Trophoblast cell (in vitro differentiated cells and primary cell): Measurements from ENCODE around the gene ZNRF2.

Experiments
- DNase-seq, 2 donors: peaks; one replicate each; pipeline ENCODE4 v3.0.0-alpha.2; 2016
- H2AFZ ChIP-seq: 2 replicates; pipeline ENCODE4 v1.6.1; 2013; ENCODE audit warnings: low read length, moderate library complexity, mild to moderate bottlenecking; ENCODE audit not compliant: insufficient read depth, poor library complexity
- H2AK5ac ChIP-seq: 2 replicates; pipeline ENCODE4 v1.6.1; 2013; ENCODE audit warnings: mild to moderate bottlenecking, low read length
- H2BK120ac ChIP-seq: 2 replicates; pipeline ENCODE4 v1.6.1; 2013; ENCODE audit warnings: low read length, mild to moderate bottlenecking, moderate library complexity; ENCODE audit not compliant: insufficient read depth, poor library complexity
- H2BK12ac ChIP-seq: 2 replicates; pipeline ENCODE4 v1.6.1; 2013; ENCODE audit warnings: mild to moderate bottlenecking, low read length, moderate library complexity
- H2BK5ac ChIP-seq: 2 replicates; pipeline ENCODE4 v1.6.1; 2013; ENCODE audit warnings: low read length, low read depth, moderate library complexity, mild to moderate bottlenecking; ENCODE audit not compliant: poor library complexity
- H3K14ac ChIP-seq: 2 replicates; pipeline ENCODE4 v1.6.1; 2013; ENCODE audit warnings: mild to moderate bottlenecking, low read length
- H3K18ac ChIP-seq: 2 replicates; pipeline ENCODE4 v1.6.1; 2013; ENCODE audit warnings: mild to moderate bottlenecking, low read length
- H3K23ac ChIP-seq: 2 replicates; pipeline ENCODE4 v1.6.1; 2013; ENCODE audit warnings: low read length
- H3K27ac ChIP-seq: 2 replicates; pipeline ENCODE4 v1.5.1; 2013; ENCODE audit warnings: low read depth, mild to moderate bottlenecking, inconsistent platforms, low read length, moderate library complexity
- H3K27me3 ChIP-seq: 2 replicates; pipeline ENCODE4 v1.6.1; 2013; ENCODE audit warnings: inconsistent platforms, mild to moderate bottlenecking, low read length, moderate library complexity; ENCODE audit not compliant: insufficient read depth
- H3K36me3 ChIP-seq, 2 experiments: 1 replicate in 1 of 2; 2 replicates in 1 of 2; pipeline ENCODE4 v1.6.1; 2013; ENCODE audit warnings: low read length in 2 of 2, mild to moderate bottlenecking in 2 of 2, moderate library complexity in 1 of 2; ENCODE audit not compliant: insufficient read depth in 2 of 2, control insufficient read depth in 1 of 2
- H3K4ac ChIP-seq: 2 replicates; pipeline ENCODE4 v1.6.1; 2013; ENCODE audit warnings: low read depth, mild to moderate bottlenecking, low read length, moderate library complexity
- H3K4me1 ChIP-seq, 2 experiments: 1 replicate in 1 of 2; 2 replicates in 1 of 2; pipeline ENCODE4 v1.6.1; 2013; ENCODE audit warnings: low read length in 2 of 2, mild to moderate bottlenecking in 2 of 2, moderate library complexity in 1 of 2; ENCODE audit not compliant: insufficient read depth in 2 of 2, control insufficient read depth in 1 of 2
- H3K4me2 ChIP-seq: 2 replicates; pipeline ENCODE4 v1.6.1; 2013; ENCODE audit warnings: inconsistent platforms, mild to moderate bottlenecking, low read length, moderate library complexity
- H3K4me3 ChIP-seq: 2 replicates; pipeline ENCODE4 v1.5.1; 2013; ENCODE audit warnings: mild to moderate bottlenecking, low read depth, low read length, inconsistent platforms
- H3K79me1 ChIP-seq: one replicate; pipeline ENCODE4 v1.6.1; 2013; ENCODE audit warnings: low read length
- H3K79me2 ChIP-seq: 2 replicates; pipeline ENCODE4 v1.6.1; 2013; ENCODE audit warnings: low read length, mild to moderate bottlenecking; ENCODE audit not compliant: control insufficient read depth, insufficient read depth, poor library complexity
- H3K9ac ChIP-seq: 2 replicates; pipeline ENCODE4 v1.6.1; 2013; ENCODE audit warnings: mild to moderate bottlenecking, low read length
- H3K9me3 ChIP-seq: 2 replicates; pipeline ENCODE4 v1.6.1; 2013; ENCODE audit warnings: low read depth, mild to moderate bottlenecking, control low read depth, inconsistent platforms, low read length; ENCODE audit not compliant: insufficient read depth
- H4K12ac ChIP-seq: 2 replicates; pipeline ENCODE4 v1.6.1; 2013; ENCODE audit warnings: low read depth, mild to moderate bottlenecking, low read length, moderate library complexity
- H4K8ac ChIP-seq: 2 replicates; pipeline ENCODE4 v1.6.1; 2013; ENCODE audit warnings: low read depth, mild to moderate bottlenecking, low read length, moderate library complexity
- H4K91ac ChIP-seq: one replicate; pipeline ENCODE4 v1.6.1; 2013; ENCODE audit warnings: low read depth, mild to moderate bottlenecking, low read length, moderate library complexity
- WGBS: extraction: QIAGEN DNeasy Blood & Tissue Kit; methylation state at CpG from one replicate; pipeline ENCODE4 v1.1.7; 2013; ENCODE audit warnings: missing lambda C conversion rate; ENCODE audit not compliant: insufficient read length, insufficient coverage; ENCODE audit errors: extremely low coverage; 5-methylcytosine and 5-hydroxymethylcytosine counted together

The ZNRF2 gene

DNA sequence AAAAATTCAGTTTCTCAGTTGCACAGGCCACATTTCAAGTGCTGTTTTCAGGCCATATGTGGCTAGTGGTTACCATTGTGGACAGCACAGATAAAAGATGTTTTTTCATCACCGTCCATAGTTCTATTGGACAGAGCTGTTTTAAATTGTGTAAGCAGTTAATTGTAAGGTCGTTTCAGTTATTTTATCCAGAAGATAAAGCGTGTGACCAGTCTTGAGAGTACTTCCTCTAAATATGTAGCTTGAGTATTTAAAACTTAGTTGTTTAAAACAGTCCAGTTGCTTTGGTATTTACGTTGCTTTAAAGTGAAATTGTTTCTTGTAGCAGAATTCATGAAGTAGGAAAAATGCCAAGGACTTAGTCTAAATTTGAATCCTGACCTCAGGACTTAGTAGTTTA, 66.9 kb downstream of the ZNRF2 start:
- no peak overlapping the region for H3K9ac ChIP-seq
- WGBS = no CpG with 5 or more reads among the region's 4 CpGs
- H4K12ac ChIP-seq = no peak overlapping the region

DNA sequence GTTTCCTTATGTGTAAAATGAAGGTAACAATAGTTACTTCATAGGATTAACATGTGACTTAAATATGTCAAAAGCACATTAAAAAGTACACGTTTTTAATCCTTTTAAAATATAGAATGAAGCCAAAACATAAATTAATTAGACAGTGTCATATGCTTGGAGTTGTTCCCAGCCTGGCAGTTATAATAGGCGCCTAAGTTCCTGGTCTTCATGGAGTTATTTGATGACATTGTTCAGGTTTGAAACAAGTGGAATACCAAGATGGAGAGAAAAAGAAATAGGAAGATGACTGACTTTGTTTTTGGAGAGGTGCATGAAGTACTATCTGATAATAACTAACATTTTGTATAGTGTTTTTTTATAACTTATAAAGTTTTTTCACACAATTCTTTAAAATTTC, 67.3 kb downstream of the ZNRF2 start:
- WGBS = no CpG with 5 or more reads among the region's 2 CpGs
- no peak for DNase-seq

More for the DNA sequence above, 66.9 kb downstream of the ZNRF2 start:
- no peak overlapping the region for H3K14ac ChIP-seq
- H3K9me3 ChIP-seq = no peaks in the 10 kb centered on the region
- H3K4ac ChIP-seq = no peak overlapping the region
- no peak overlapping the region for H3K4me3 ChIP-seq
- H3K27ac ChIP-seq = no peak overlapping the region
- H3K23ac ChIP-seq = no peak overlapping the region
- no peak overlapping the region for H2AFZ ChIP-seq
- H3K79me2 ChIP-seq = no peaks in the 10 kb centered on the region
- H4K91ac ChIP-seq = no peak overlapping the region
- H4K8ac ChIP-seq = no peak overlapping the region
- H2BK120ac ChIP-seq = no peak overlapping the region
- H3K18ac ChIP-seq = no peak overlapping the region
- no peak for DNase-seq
- no peaks in the 10 kb centered on the region for H3K27me3 ChIP-seq
- no peak overlapping the region for H2BK12ac ChIP-seq
- H2AK5ac ChIP-seq = no peak overlapping the region
- peaks cover 3% of the 10 kb centered on the region for H3K79me1 ChIP-seq
- H3K4me2 ChIP-seq = no peak overlapping the region
- H2BK5ac ChIP-seq = no peak overlapping the region
- peaks cover 0 to 2% of the 10 kb centered on the region in 2 experiments for H3K4me1 ChIP-seq
- no peaks in the 10 kb centered on the region for H3K36me3 ChIP-seq

DNA sequence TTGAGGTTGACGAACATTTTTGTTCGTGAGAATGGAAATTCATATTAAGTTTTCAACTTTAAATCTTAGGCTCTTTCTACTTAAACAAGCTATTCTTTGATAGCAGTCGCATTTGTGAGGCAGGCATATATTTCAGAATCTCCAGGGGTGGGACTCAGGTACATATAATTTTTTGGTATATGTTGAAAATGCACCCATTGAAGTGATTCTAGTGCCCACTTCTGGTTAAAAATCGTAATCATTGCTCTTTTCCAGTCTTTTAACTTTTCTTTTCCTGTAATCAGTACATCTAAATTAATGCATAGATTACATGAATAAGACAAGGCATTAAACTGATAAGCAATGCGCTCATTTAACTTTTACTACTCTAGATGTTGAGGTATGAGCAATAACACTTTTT, 67.8 kb downstream of the ZNRF2 start:
- Histone ChIP-seq H3K79me2 (no peaks in the 10 kb centered on the region), H3K23ac (no peak overlapping the region), H3K14ac (no peak overlapping the region), H2BK120ac (no peak overlapping the region), H3K4me1 (peaks cover 0 to 2% of the 10 kb centered on the region in 2 experiments), H3K36me3 (no peaks in the 10 kb centered on the region), H2BK5ac (no peak overlapping the region), H3K9ac (no peak overlapping the region), H3K27me3 (no peaks in the 10 kb centered on the region), H2AK5ac (no peak overlapping the region), H4K91ac (no peak overlapping the region), H3K79me1 (peaks cover 3% of the 10 kb centered on the region), H3K4ac (no peak overlapping the region), H4K12ac (no peak overlapping the region), H3K27ac (no peak overlapping the region), H3K4me2 (no peak overlapping the region), H4K8ac (no peak overlapping the region), H2BK12ac (no peak overlapping the region), H2AFZ (no peak overlapping the region), H3K18ac (no peak overlapping the region), H3K9me3 (no peaks in the 10 kb centered on the region), H3K4me3 (no peak overlapping the region)
- no peak for DNase-seq
- no CpG with 5 or more reads among the region's 5 CpGs for WGBS

More for the DNA sequence above, 67.3 kb downstream of the ZNRF2 start:
- no peaks in the 10 kb centered on the region for H3K36me3 ChIP-seq
- H2BK5ac ChIP-seq = no peak overlapping the region
- no peak overlapping the region for H3K14ac ChIP-seq
- H4K8ac ChIP-seq = no peak overlapping the region
- H2AK5ac ChIP-seq = no peak overlapping the region
- no peak overlapping the region for H3K4me2 ChIP-seq
- no peak overlapping the region for H3K4ac ChIP-seq
- H3K23ac ChIP-seq = no peak overlapping the region
- H3K4me3 ChIP-seq = no peak overlapping the region
- H3K4me1 ChIP-seq = peaks cover 0 to 2% of the 10 kb centered on the region in 2 experiments
- H3K27me3 ChIP-seq = no peaks in the 10 kb centered on the region
- no peak overlapping the region for H4K91ac ChIP-seq
- no peak overlapping the region for H3K9ac ChIP-seq
- H3K79me1 ChIP-seq = peaks cover 3% of the 10 kb centered on the region
- no peaks in the 10 kb centered on the region for H3K9me3 ChIP-seq
- no peak overlapping the region for H3K27ac ChIP-seq
- H3K79me2 ChIP-seq = no peaks in the 10 kb centered on the region
- H4K12ac ChIP-seq = no peak overlapping the region
- H2BK12ac ChIP-seq = no peak overlapping the region
- H2BK120ac ChIP-seq = no peak overlapping the region
- no peak overlapping the region for H2AFZ ChIP-seq
- no peak overlapping the region for H3K18ac ChIP-seq

DNA sequence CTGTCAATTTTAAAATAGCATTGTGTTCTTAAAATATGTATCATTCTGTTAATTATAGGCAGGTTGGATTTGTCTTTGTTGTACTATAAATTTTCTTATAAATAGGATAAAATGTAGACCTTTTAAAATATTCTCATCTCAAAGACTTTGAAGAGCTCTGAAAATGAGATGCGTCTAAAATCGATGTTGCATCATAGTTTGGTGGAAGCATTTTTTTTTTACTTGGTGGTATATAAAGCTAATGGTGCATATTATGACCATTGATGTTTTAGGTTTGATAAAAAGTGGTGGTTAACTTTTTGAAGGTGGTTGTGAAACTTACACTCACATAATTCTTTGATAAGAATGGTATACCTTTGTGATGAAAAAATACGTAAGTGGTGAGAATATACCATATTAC, 69.1 kb downstream of the ZNRF2 start:
- H4K91ac ChIP-seq = no peak overlapping the region
- H2BK12ac ChIP-seq = no peak overlapping the region
- H3K79me2 ChIP-seq = no peaks in the 10 kb centered on the region
- no peaks in the 10 kb centered on the region for H3K36me3 ChIP-seq
- no peak overlapping the region for H2AK5ac ChIP-seq
- no CpG with 5 or more reads among the region's 3 CpGs for WGBS
- no peak overlapping the region for H3K9ac ChIP-seq
- no peak overlapping the region for H3K27ac ChIP-seq
- H2BK5ac ChIP-seq = no peak overlapping the region
- no peak overlapping the region for H3K4me2 ChIP-seq
- H4K8ac ChIP-seq = no peak overlapping the region
- H3K4me1 ChIP-seq = no peaks in the 10 kb centered on the region
- DNase-seq = no peak
- H2BK120ac ChIP-seq = no peak overlapping the region
- no peak overlapping the region for H3K23ac ChIP-seq
- no peak overlapping the region for H3K18ac ChIP-seq
- no peak overlapping the region for H3K4ac ChIP-seq
- H3K27me3 ChIP-seq = no peaks in the 10 kb centered on the region
- no peak overlapping the region for H3K4me3 ChIP-seq
- H2AFZ ChIP-seq = no peak overlapping the region
- H3K9me3 ChIP-seq = no peaks in the 10 kb centered on the region
- no peak overlapping the region for H4K12ac ChIP-seq
- no peaks in the 10 kb centered on the region for H3K79me1 ChIP-seq
- no peak overlapping the region for H3K14ac ChIP-seq
